ENCODE data around the gene RAB3GAP1. TPM values are rescaled to one million over a fixed set of nuclear protein-coding genes. Genes with fewer than 3 reads are reported as not detected.

RAB3GAP1 gene
- 10 to 100 TPM; 34.3 to 47.9 TPM for total RNA-seq

GRCh38 chr2:135052042-135052876, at the start of gene RAB3GAP1:
Gene RAB3GAP1, plus strand, starts transcription at chr2:135052292. Its CDS starts 16 bp downstream, at chr2:135052308.
- H3K9ac ChIP-seq (ENCODE audit: low read depth in 2 of 2, low read length in 2 of 2) = peak within 1 kb of the TSS; percentile 93 to 95
- peak within 1 kb of the TSS; percentile 97 for H3K27ac ChIP-seq
- intact Hi-C loops (cut with DNase I) = no loop called here
- no peaks in the 10 kb centered on the region for H3K9me3 ChIP-seq
- H3K27me3 ChIP-seq = no peaks in the 10 kb centered on the region
- H3K4me1 ChIP-seq = no peaks in the 10 kb centered on the region
- H3K4me3 ChIP-seq = peak within 1 kb of the TSS; percentile 78
- H3K36me3 ChIP-seq = no peaks in the 10 kb centered on the region
- peak; percentile 85 for DNase-seq
- no peak for TF ChIP-seq CTCF (IDR thresholded peaks at IDR 0.05)

- no peaks in the 10 kb centered on the region for H3K4me1 ChIP-seq
- H3K9ac ChIP-seq (ENCODE audit: low read depth in 2 of 2, low read length in 2 of 2) = no peak overlapping the region
- no peaks in the 10 kb centered on the region for H3K9me3 ChIP-seq
- TF ChIP-seq CTCF (IDR thresholded peaks at IDR 0.05) = no peak
- no peaks in the 10 kb centered on the region for H3K36me3 ChIP-seq
- no peak for DNase-seq
- H3K27me3 ChIP-seq = no peaks in the 10 kb centered on the region
- H3K27ac ChIP-seq = no peak overlapping the region
- no peak overlapping the region for H3K4me3 ChIP-seq
- intact Hi-C loops (cut with DNase I) = loop anchor here (10.0 kb wide), 1 partner anchor 792 kb away; no protein-coding TSS in a partner anchor
Measured at GRCh38 chr2:135002836-135003235, 49.3 kb upstream of the RAB3GAP1 start.

GRCh38 chr2:135004005-135004746, 47.9 kb upstream of the RAB3GAP1 start:
- peak; percentile 73 for DNase-seq
- no peak overlapping the region for H3K27ac ChIP-seq
- TF ChIP-seq CTCF (IDR thresholded peaks at IDR 0.05) = peak; percentile 82

GRCh38 chr2:135005753-135006152, 46.3 kb upstream of the RAB3GAP1 start:
- H3K36me3 ChIP-seq = no peaks in the 10 kb centered on the region
- no peaks in the 10 kb centered on the region for H3K4me1 ChIP-seq
- H3K9ac ChIP-seq (ENCODE audit: low read depth in 2 of 2, low read length in 2 of 2) = no peak overlapping the region
- no peak for DNase-seq
- H3K27ac ChIP-seq = no peak overlapping the region
- H3K4me3 ChIP-seq = no peak overlapping the region
- intact Hi-C loops (cut with DNase I) = loop anchor here (2.0 to 10.0 kb wide), 2 partner anchors 705 to 789 kb away; no protein-coding TSS in a partner anchor
- H3K9me3 ChIP-seq = no peaks in the 10 kb centered on the region
- TF ChIP-seq CTCF (IDR thresholded peaks at IDR 0.05) = no peak
- H3K27me3 ChIP-seq = no peaks in the 10 kb centered on the region

More at GRCh38 chr2:135004005-135004746, 47.9 kb upstream of the RAB3GAP1 start:
- no peaks in the 10 kb centered on the region for H3K36me3 ChIP-seq
- H3K4me3 ChIP-seq = no peak overlapping the region
- intact Hi-C loops (cut with DNase I) = loop anchor here (2.0 to 10.0 kb wide), 2 partner anchors 707 to 791 kb away; no protein-coding TSS in a partner anchor
- no peaks in the 10 kb centered on the region for H3K27me3 ChIP-seq
- H3K4me1 ChIP-seq = no peaks in the 10 kb centered on the region
- H3K9ac ChIP-seq (ENCODE audit: low read depth in 2 of 2, low read length in 2 of 2) = no peak overlapping the region
- H3K9me3 ChIP-seq = no peaks in the 10 kb centered on the region

DNA sequence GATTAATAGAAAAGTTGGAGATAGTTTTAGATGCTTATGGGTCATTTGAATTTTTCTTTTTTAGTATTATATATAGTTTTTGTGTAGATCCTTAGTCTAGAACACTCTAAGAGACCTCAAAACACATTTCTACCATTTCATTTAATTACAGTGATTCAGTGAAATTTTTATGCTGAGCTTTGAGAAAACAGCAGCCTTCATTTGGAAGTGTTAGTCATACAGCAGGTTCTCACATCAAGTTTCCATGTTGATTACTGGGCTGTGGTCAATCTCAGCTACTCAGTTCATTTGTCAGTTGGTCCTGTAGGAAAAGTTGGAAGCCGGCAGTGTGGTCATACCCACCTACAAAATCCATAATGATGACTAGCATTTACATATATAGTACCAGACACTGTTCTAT, 42.8 kb upstream of the RAB3GAP1 start:
- Histone ChIP-seq H3K27me3 (no peaks in the 10 kb centered on the region), H3K27ac (no peak overlapping the region), H3K36me3 (no peaks in the 10 kb centered on the region), H3K4me3 (no peak overlapping the region), H3K4me1 (no peaks in the 10 kb centered on the region), H3K9me3 (no peaks in the 10 kb centered on the region), H3K9ac (ENCODE audit: low read depth in 2 of 2, low read length in 2 of 2) (no peak overlapping the region)
- DNase-seq = no peak
- no peak for TF ChIP-seq CTCF (IDR thresholded peaks at IDR 0.05)
- intact Hi-C loops (cut with DNase I) = loop anchor here (10.0 kb wide), 1 partner anchor 785 kb away; no protein-coding TSS in a partner anchor
